GM12865 (cell line): Measurements from ENCODE around the gene PAXX.

Experiments
- DNase-seq: peaks from one replicate; pipeline ENCODE4 v3.0.0; 2010; ENCODE audit warnings: low read depth
- H3K4me3 ChIP-seq: 2 replicates; pipeline ENCODE4 v1.5.1; 2011; ENCODE audit warnings: mild to moderate bottlenecking, low read depth, low read length, control low read depth
- TF ChIP-seq, protein P1 (sequence below): IDR thresholded peaks from 2 replicates; pipeline ENCODE4 v1.5.1; 2011; ENCODE audit warnings: low read length, control low read depth, low read depth, inconsistent platforms; ENCODE audit not compliant: insufficient read depth; ENCODE audit errors: missing control alignments

The PAXX gene

DNA sequence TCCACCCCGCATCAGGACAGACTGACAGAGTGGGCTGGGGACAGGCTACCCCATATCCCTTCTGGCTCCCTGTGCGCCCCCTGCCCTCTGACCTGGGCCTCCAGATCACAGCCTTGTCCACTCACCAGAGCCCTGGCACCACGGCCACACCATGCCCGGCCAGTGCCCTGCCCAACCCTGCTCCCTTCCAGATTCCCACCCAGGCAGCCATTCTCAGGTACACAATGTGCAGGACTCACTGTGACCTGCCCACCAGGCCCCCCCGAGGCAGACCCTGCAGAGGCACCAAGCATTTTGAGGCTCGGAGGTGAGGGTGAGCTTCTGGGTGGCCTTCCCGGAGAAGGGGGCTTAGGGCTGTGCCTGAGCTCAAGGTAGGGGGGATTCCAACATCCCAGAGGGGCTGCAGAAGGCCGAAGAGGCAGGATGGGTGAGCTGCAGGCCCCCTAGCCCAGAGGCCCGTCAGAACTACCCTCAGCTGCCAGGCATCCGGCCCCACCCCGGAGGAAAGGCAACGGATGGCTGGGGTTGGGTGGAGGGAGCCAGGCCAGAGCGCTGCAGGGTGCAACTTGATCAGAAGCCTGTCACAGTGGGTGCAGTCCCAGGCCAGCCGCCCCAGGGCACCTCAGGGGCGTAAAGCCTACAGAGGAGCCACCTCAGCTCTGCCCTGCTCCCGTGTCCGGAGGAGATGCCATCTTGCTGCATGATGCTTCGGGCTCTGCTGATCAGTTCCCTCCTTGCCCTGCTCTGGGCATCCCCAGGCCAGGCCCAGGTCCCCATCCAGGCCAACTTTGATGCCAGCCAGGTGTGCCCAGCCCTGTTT lies 9.8 kb upstream of the PAXX start, which contains the start of gene LCNL1:
TSS of gene LCNL1 (plus strand) at position 762 of the 820 bp plus-strand sequence. CDS start 594 bp downstream, outside the sequence.
- TF ChIP-seq, protein P1, sequence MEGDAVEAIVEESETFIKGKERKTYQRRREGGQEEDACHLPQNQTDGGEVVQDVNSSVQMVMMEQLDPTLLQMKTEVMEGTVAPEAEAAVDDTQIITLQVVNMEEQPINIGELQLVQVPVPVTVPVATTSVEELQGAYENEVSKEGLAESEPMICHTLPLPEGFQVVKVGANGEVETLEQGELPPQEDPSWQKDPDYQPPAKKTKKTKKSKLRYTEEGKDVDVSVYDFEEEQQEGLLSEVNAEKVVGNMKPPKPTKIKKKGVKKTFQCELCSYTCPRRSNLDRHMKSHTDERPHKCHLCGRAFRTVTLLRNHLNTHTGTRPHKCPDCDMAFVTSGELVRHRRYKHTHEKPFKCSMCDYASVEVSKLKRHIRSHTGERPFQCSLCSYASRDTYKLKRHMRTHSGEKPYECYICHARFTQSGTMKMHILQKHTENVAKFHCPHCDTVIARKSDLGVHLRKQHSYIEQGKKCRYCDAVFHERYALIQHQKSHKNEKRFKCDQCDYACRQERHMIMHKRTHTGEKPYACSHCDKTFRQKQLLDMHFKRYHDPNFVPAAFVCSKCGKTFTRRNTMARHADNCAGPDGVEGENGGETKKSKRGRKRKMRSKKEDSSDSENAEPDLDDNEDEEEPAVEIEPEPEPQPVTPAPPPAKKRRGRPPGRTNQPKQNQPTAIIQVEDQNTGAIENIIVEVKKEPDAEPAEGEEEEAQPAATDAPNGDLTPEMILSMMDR = no peak
- no peak for DNase-seq
- H3K4me3 ChIP-seq = no peak within 1 kb of the TSS

GRCh38 chr9:136983167-136983566 lies 9.1 kb upstream of the PAXX start:
- TF ChIP-seq, protein P1 = no peak
- H3K4me3 ChIP-seq = no peak overlapping the region

DNA sequence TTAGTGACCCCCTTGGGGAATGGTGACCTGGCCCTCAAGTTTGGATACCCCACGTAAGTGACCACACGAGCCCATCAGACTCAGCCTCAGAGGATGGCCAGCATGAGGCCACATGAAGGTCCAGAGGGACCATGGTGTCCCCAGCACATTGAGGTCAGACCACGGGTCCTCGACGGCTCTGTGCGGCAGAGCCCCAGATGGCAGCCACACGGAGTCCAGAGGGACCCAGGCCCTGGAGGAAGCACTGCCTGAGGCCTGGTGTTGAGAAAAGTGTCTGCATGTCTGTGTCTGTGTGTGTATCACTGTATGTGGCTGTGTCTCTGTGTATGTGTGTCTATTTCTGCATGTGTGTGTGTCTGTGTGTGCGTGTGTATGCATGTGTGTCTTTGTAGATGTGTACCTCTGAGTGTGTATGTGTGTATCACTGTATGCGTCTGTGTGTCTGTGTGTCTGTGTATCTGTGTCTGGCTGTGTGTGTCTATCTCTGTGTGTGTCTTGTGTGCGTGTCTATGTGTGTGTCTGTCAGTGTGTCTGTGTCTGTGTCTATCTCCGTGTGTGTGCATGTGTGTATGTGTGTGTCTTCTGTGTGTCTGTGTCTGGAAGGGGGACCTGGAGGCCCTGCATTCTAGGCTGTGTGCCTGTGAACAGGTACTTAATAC lies 8.4 kb upstream of the PAXX start:
- TF ChIP-seq, protein P1 = no peak
- H3K4me3 ChIP-seq = no peak overlapping the region
- DNase-seq = no peak

More at GRCh38 chr9:136983167-136983566, 9.1 kb upstream of the PAXX start:
- no peak for DNase-seq

DNA sequence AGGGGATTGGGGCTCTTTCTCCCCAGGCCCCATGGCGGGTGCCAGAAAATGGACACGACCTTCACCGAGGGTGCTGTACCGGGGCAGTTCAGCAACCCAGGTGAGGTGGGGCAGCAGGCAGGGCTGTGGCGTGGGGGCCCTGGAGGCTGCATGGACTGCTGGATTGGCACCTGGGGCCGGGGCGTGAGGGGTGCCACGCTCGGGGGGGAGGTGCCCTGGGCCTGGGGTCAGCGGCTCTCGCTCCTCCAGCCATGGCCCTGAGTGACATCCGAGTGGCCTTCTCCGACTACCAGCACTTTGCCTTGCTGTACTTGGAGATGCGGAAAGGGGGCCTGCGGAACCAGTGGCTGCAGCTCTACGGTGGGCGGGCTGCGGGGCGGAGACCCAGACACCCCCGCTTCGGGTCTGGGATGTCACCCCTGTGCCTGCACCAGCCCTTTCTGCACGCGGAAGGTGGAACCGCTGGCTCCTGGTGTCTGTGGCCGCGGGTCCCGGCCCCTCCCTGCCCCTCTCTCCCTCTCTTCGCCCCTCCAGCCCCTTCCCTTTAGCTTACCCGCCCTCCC lies 7.7 kb upstream of the PAXX start:
- TF ChIP-seq, protein P1 = no peak

DNA sequence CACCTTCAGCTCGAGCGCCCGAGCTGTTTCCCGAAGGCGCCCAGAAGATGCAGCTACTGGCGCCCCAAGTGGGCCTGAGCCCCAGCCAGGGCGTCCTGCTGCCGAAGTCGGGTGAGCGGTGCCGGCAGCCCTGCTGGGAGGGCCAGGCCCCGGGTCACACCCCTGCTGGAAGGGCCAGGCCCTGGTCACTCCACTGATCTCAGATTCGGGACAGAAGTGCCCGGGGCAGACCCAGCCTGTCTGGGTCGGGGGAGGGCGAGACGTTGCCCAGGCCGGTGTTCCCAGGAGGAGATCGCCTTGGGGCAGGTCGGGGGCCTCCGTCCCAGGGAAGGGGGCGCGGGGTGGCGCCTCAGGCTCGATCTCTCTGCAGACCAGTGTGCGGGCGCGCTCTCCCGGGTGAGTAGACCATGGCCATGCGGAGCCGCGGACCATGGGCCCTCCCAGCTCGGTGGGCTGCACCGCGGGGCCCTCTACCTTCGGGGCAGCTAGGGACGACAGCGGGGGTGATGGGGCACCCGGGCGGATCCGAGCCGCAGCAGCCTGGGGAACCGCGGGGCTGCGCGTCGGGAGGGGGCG lies 7.1 kb upstream of the PAXX start:
- no peak overlapping the region for H3K4me3 ChIP-seq
- DNase-seq = no peak
- TF ChIP-seq, protein P1 = no peak

More for the DNA sequence above, 7.7 kb upstream of the PAXX start:
- no peak for DNase-seq
- no peak overlapping the region for H3K4me3 ChIP-seq

- TF ChIP-seq, protein P1 = no peak
- no peak for DNase-seq
- H3K4me3 ChIP-seq = no peak overlapping the region
These were observed 6.4 kb upstream of the PAXX start for GRCh38 chr9:136985853-136986252.
